Gastrocnemius medialis (tissue), 4 donors: ENCODE data around the gene MRPL45.

Experiments used
- CTCF ChIP-seq, 5 experiments: fragments of 450-650 bp in 3 of 5; fragments of 200-600 bp in 2 of 5; sonication (generic) in 2 of 5; IDR thresholded peaks in 4 of 5; conservative IDR thresholded peaks in 1 of 5; 1 replicate in 4 of 5; 2 replicates in 1 of 5; pipeline ENCODE4 v1.5.1; 2016 to 2019; ENCODE audit warnings: antibody characterized with exemption in 5 of 5, mild to moderate bottlenecking in 3 of 5, moderate library complexity in 3 of 5
- POLR2A ChIP-seq, 2 donors: fragments of 450-650 bp; IDR thresholded peaks; one replicate each; pipeline ENCODE4 v1.6.1; 2017; ENCODE audit warnings: antibody characterized with exemption in 2 of 2, mild to moderate bottlenecking in 2 of 2, moderate library complexity in 2 of 2

GRCh38 chr17:38345743-38346142 is 48.8 kb downstream of the MRPL45 start:
- TF ChIP-seq CTCF (IDR thresholded peaks at IDR 0.05 in 4 of 5, conservative IDR thresholded peaks at IDR 0.05 in 1 of 5) (no peak), POLR2A (IDR thresholded peaks at IDR 0.05) (no peak)
